Skeletal muscle satellite cell (primary cell): ENCODE measurements around the gene GYPC.
A peak's percentile ranks its signal among the peaks of the same experiment; 100 is the strongest.

Experiments
- H3K27me3 ChIP-seq: 2 replicates; pipeline ENCODE4 v1.7.0; 2013; ENCODE audit warnings: low read length; ENCODE audit not compliant: control insufficient read depth, insufficient read depth
- H3K36me3 ChIP-seq: 2 replicates; pipeline ENCODE4 v1.7.0; 2013; ENCODE audit warnings: mild to moderate bottlenecking, control low read depth, low read length; ENCODE audit not compliant: insufficient read depth
- H3K4me1 ChIP-seq: 2 replicates; pipeline ENCODE4 v1.7.0; 2013; ENCODE audit warnings: low read length; ENCODE audit not compliant: control insufficient read depth, insufficient read depth
- H3K4me2 ChIP-seq: 2 replicates; pipeline ENCODE4 v1.7.0; 2013; ENCODE audit warnings: mild to moderate bottlenecking, low read length
- H3K4me3 ChIP-seq: 2 replicates; pipeline ENCODE4 v1.7.0; 2013; ENCODE audit warnings: low read length
- H3K9ac ChIP-seq: 2 replicates; pipeline ENCODE4 v1.7.0; 2013; ENCODE audit warnings: mild to moderate bottlenecking, low read depth, low read length, moderate library complexity
- H3K9me3 ChIP-seq: replicated peaks from 2 replicates; pipeline ENCODE4 v1.7.0; 2013; ENCODE audit warnings: mild to moderate bottlenecking, control low read depth, low read length

The GYPC gene

DNA sequence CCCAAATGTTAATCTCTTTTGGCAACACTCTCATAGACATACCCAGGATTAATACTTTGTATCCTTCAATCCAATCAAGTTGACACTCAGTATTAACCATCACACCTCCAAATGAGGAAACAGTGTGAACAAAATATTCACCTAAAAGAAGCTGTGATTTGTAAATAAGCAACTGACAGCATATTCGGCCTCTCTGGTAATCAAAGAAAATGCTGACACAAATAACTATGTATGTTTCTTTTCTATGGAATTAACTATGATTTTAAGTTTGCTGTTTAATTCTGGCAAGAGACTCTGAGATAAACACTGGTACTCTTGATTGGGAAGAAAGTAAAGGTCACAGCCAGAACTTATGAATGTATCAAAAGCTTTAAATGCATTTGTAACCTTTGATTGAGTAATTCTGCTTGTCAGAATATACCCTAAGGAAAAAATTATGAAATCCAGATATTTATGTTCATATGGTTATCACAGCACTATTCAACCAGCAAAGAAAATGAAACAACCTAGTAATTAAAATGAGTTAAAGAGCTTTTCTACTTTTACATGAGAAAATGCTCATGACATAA lies 3.6 kb upstream of the GYPC start:
- Histone ChIP-seq H3K36me3 (no peaks in the 10 kb centered on the region), H3K4me1 (peaks cover 15% of the 10 kb centered on the region), H3K4me2 (no peak overlapping the region), H3K4me3 (no peak overlapping the region), H3K9me3 (no peaks in the 10 kb centered on the region), H3K9ac (no peak overlapping the region), H3K27me3 (no peaks in the 10 kb centered on the region)

DNA sequence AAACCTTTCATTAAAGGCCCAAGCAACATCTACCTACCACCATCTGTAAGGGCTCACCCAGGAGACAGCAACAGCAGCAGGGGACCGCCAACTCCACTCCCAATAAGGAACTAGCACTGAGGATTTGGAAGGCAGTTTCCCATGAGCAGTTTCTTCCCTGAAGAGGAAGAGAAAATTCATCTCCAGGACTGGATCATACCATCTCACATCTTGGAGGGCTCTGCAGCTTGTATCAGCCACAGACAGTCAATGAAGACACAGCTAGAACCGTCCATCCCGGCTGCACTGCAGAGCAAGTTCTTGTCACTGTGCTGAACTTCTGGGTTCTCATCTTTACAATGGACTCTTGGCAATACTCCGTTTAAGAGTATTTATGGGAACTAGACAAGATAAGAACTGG lies 2.8 kb upstream of the GYPC start:
- H3K27me3 ChIP-seq = no peaks in the 10 kb centered on the region
- H3K4me2 ChIP-seq = no peak overlapping the region
- H3K9me3 ChIP-seq = no peaks in the 10 kb centered on the region
- H3K4me1 ChIP-seq = peaks cover 20% of the 10 kb centered on the region
- H3K36me3 ChIP-seq = no peaks in the 10 kb centered on the region
- no peak overlapping the region for H3K4me3 ChIP-seq
- no peak overlapping the region for H3K9ac ChIP-seq

DNA sequence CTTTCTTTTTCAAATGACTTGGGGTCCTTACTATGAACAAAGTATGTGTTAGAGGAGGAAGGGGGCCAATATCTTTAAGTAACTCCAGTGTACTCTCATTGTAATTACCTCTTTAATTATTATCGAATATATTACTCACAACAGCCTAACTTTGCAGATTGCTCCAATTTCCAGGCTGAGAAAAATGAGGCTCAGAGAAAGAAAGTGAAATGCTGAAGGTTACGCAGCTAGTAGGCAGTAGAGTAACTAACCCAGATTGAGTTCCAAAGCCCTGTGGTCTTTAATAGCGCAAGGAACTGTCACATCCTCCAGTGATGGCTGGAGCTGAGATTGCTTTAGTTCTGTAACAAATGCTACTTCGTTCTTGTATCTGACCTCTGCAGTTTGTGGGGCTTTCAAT lies 2.2 kb upstream of the GYPC start:
- Histone ChIP-seq H3K9ac (no peak overlapping the region), H3K4me3 (no peak overlapping the region), H3K9me3 (no peaks in the 10 kb centered on the region), H3K36me3 (no peaks in the 10 kb centered on the region), H3K4me1 (peaks cover 27% of the 10 kb centered on the region), H3K4me2 (no peak overlapping the region), H3K27me3 (no peaks in the 10 kb centered on the region)

DNA sequence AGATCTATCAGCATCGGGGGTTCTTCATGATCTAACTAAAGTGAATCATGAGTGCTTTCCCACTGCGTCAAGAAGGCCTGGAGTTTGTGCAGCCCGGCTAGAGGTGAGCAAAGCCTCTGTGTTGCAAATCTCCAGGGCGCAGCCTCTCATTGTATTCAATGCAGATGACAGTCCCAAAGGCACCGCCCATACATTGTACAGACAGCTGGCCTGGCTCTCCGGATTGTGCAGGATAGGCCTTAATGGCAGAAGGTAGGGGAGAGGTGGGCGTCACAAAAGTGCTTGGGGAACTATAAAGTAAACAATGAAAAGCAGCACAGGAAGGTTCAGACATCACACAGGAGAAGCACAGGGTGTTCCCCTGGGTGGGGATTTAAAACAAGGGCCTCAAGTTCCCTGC lies 907 bp upstream of the GYPC start:
- Histone ChIP-seq H3K4me3 (peak overlapping the region; percentile 74), H3K4me1 (peaks cover 38% of the 10 kb centered on the region), H3K9ac (peak overlapping the region; percentile 91), H3K27me3 (no peaks in the 10 kb centered on the region), H3K9me3 (no peaks in the 10 kb centered on the region), H3K36me3 (no peaks in the 10 kb centered on the region), H3K4me2 (peak overlapping the region; percentile 87)

DNA sequence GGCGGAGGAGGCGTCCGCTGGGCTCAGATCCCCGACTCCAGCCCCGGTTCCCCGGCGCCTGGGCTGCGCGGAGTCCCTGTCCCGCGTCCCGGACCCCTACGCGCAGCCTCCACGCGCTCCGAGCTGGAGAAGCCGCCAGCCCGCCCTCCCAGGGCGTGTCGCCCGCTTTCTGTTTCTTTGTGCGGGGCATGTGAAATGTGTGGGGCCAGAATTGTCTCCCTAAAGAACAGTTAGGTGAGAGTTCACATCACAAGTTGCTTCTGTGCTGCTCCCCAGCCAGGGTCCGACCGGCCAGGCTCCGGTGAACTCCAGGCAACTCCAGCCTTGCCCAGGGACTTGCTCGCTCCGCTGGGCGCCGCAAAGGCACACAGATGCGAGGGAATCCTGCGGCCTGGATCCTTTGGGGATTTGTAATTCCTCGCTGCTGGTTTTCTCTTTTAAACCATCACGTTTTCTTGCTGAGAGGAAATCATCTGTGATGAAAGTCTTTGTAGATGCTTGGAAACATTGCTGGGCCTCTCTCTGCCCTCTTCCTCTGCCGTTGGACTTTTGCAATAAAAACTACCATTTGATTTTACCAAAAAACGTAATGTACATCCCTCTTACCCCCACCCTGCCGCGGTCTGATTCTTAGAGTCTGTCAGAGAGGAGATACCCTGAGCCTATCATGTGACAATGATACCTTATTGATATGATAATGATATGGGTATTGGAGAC lies 631 bp downstream of the GYPC start:
- no peaks in the 10 kb centered on the region for H3K27me3 ChIP-seq
- peaks cover 38% of the 10 kb centered on the region for H3K4me1 ChIP-seq
- no peaks in the 10 kb centered on the region for H3K9me3 ChIP-seq
- H3K4me2 ChIP-seq = peak overlapping the region; percentile 87
- H3K36me3 ChIP-seq = no peaks in the 10 kb centered on the region
- peak overlapping the region; percentile 74 for H3K4me3 ChIP-seq
- peak overlapping the region; percentile 91 for H3K9ac ChIP-seq

DNA sequence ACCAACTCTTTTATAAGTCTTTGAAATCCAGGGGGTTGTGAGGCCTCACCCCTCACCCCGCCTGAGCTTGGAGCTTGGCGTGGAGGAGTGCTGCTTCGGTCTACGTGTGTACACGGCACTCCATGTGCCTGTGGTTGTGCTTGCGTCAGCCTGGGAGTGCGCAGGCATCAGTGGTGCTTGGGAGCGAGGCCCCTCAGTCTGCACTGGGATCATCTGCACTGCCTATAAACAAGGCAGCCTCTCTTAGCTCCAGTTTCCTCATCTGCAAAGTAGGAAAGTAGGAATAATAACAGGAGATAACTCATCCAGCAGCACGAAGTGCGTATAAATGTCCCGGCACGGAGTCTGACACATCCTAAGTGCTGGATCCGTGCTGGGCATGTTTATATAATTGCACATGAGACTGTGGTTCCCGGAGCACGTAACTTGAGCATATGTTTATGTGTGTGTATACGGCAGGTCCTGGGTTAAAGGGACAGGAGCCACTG lies 1.2 kb downstream of the GYPC start:
- Histone ChIP-seq H3K36me3 (no peaks in the 10 kb centered on the region), H3K4me2 (peak overlapping the region; percentile 87), H3K9me3 (no peaks in the 10 kb centered on the region), H3K27me3 (no peaks in the 10 kb centered on the region), H3K4me3 (peak overlapping the region; percentile 74), H3K9ac (peak overlapping the region; percentile 91), H3K4me1 (peaks cover 38% of the 10 kb centered on the region)

DNA sequence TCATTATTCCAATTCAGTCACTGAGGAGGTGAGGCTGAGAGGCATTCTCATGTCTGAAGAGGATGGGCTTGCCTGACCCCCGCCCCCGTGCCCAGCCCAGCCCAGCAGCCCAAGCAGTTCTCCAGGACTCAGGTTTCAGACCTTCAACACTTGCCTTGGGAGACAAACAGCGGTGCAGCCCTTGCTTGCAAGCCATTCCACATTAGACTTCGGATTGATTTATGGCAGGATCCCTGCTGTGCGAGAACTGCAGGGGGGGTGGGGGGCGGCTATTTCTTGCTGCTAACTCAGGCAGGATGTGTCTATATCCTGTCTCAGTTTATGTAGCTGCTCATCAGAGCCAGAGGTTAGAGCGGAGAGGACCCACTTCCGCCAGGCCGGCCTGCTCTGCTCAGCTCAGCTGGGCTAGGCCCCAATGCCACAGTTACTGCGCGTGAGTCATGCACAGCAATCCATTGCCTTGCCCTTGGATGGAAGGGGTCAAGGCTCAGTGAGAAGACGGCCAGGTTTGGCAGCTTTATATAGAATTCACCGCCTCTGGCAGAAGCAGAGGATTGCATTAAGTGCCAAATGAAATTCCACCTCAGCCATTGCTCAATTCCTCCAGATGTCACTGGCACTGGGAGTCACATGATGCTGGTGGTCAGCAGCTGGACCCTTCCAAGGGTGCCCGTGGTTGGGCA lies 1.8 kb downstream of the GYPC start:
- H3K9me3 ChIP-seq = no peaks in the 10 kb centered on the region
- H3K27me3 ChIP-seq = no peaks in the 10 kb centered on the region
- H3K4me3 ChIP-seq = peak overlapping the region; percentile 74
- H3K4me2 ChIP-seq = peak overlapping the region; percentile 87
- peak overlapping the region; percentile 91 for H3K9ac ChIP-seq
- H3K4me1 ChIP-seq = peaks cover 38% of the 10 kb centered on the region
- no peaks in the 10 kb centered on the region for H3K36me3 ChIP-seq

DNA sequence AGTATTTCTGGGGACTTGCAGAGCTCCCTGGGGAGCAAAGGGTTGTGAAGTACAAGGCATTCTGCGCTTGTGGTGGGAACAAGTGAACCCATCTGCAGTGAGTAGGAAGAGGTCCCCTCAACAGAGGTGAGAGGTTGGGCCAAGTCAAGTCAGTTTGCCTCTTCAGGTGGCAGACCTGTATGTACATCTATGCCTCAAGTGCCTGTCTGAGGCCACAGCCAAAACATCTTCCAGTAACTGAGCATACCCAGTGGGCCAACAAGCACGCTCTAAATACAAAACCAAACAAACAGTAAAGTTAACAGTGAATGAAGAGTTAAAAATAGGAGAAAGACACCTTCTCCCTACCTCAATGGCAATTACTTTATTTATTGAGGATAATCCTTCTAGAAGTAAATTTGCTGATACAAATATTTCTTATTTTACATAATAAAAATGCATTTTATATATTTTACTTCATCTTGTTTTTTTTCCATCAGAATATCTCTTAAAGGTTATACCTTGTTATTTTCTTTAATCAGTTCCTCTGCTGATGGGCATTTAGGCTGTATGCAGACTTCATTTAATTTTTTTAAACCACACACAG lies 2.5 kb downstream of the GYPC start:
- no peaks in the 10 kb centered on the region for H3K36me3 ChIP-seq
- H3K4me1 ChIP-seq = peaks cover 38% of the 10 kb centered on the region
- H3K4me3 ChIP-seq = peak overlapping the region; percentile 23
- H3K4me2 ChIP-seq = peak overlapping the region; percentile 87
- no peaks in the 10 kb centered on the region for H3K27me3 ChIP-seq
- no peaks in the 10 kb centered on the region for H3K9me3 ChIP-seq
- H3K9ac ChIP-seq = peak overlapping the region; percentile 47

DNA sequence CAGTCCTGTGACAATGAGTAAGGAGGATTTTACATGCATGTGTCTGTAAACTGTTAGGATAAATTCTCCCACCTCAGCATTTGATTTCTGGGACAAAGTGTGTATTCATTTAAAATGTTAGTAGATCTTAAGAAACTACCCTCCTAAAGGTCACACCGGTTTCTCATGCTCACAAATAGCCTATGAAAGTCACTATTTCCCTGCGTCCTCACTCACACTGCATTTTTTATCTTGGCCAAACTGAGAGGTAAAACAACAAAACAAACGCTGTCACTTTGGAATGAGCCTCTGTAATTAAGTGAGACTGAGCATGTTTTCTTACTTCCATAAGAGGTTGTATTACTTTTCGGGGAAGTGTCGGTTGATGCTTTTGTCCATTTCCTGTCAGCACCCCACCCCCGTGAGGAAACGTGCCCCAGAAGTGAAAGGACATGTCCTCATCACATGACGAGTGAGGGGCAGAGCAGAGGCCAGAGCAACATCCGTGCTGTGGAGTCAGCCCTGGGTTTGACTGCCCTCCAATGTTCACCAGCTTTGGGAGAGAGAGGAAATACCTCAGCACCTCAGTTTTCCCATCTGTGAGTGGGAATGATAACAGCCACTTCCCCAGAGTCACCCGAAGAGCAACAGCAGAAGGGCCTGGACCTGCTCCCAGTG lies 3.1 kb downstream of the GYPC start:
- H3K4me3 ChIP-seq = peak overlapping the region; percentile 3
- no peaks in the 10 kb centered on the region for H3K27me3 ChIP-seq
- no peaks in the 10 kb centered on the region for H3K9me3 ChIP-seq
- no peaks in the 10 kb centered on the region for H3K36me3 ChIP-seq
- peak overlapping the region; percentile 87 for H3K4me2 ChIP-seq
- H3K9ac ChIP-seq = peak overlapping the region; percentile 47
- H3K4me1 ChIP-seq = peaks cover 38% of the 10 kb centered on the region

DNA sequence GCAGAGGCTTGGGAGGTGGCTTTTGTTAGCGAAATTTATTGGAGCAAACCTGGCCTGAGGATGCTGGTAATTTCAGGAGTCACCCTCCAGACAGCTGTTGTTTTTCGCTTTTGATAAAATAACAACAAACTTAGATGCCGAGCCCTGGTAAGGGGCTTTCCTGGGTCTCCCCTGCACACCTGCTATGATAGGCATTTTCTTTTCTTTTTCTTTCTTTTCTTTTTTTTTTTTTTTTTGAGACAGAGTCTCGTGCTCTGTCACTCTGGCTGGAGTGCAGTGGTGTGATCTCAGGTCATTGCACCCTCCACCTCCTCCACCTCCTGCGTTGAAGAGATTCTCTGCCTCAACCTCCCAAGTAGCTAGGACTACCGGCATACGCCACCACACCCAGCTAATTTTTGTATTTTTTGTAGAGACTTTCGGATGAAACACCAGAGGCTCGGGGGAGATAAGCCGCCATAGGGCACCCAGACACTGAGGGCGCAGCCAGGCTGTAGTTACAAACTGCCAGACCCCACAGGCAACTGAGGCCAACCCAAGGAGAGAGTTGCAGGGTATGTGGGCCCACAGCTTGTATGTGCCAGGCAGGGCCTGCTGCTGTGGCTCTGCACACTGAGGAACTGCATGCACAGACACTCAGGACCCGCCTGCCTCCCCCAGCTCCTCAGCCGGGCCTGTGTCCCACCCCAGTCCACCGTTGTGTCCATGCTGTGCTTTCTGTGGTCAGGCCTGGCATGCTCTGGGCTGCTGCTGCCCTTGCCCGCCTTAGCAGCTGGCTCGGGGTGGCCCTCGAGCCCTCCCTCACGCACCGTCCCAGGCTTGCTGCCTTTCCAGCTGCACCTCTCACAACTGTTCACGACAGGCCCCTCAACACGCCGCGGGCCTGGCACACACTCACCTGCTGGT lies 3.9 kb downstream of the GYPC start:
- Histone ChIP-seq H3K9ac (peak overlapping the region; percentile 47), H3K9me3 (no peaks in the 10 kb centered on the region), H3K4me2 (peak overlapping the region; percentile 87), H3K36me3 (no peaks in the 10 kb centered on the region), H3K4me3 (peak overlapping the region; percentile 3), H3K27me3 (no peaks in the 10 kb centered on the region), H3K4me1 (peaks cover 38% of the 10 kb centered on the region)
